OCI-LY7 (cell line): ENCODE results near the gene MARCKS. TPM values are rescaled to one million over a fixed set of nuclear protein-coding genes. Genes with fewer than 3 reads are reported as not detected.

Experiments
- BruUV-seq: library from RNA; stranded (reverse); fragments of 400-500 nt; replicated peaks from 2 replicates; lab custom pipeline; 2021; lab: Mats Ljungman, UMichigan
- CTCF ChIA-PET: fragments of 300-600 bp; sonication (Branson Sonifier 250); formaldehyde crosslinking; loops from one replicate; lab custom pipeline; 2022; ENCODE audit warnings: antibody characterized with exemption; ENCODE audit not compliant: unreplicated experiment; lab: Charles Lee
- POLR2A ChIA-PET: fragments of 300-600 bp; sonication (Branson Sonifier 250); formaldehyde crosslinking; loops from one replicate; lab custom pipeline; 2022; ENCODE audit warnings: antibody characterized with exemption; lab: Charles Lee
- DNase-seq: peaks from one replicate; pipeline ENCODE4 v3.0.0-alpha.2; 2015; ENCODE audit warnings: low spot score
- H2AFZ ChIP-seq: fragments of 200-600 bp; sonication (generic), shearing (Covaris generic); 2 replicates; pipeline ENCODE4 v1.6.1; 2014; ENCODE audit warnings: mild to moderate bottlenecking, antibody characterized with exemption, low read length, moderate library complexity
- H3K27ac ChIP-seq: fragments of 200-600 bp; sonication (generic); 2 replicates; pipeline ENCODE4 v1.5.1; 2014; ENCODE audit warnings: mixed run types, low read depth, mild to moderate bottlenecking, moderate library complexity, low read length, inconsistent platforms; ENCODE audit not compliant: poor library complexity, severe bottlenecking
- H3K36me3 ChIP-seq: fragments of 200-600 bp; sonication (generic); 2 replicates; pipeline ENCODE4 v1.6.1; 2014; ENCODE audit warnings: mild to moderate bottlenecking, antibody characterized with exemption, low read length, moderate library complexity, mixed read lengths; ENCODE audit not compliant: insufficient read depth
- H3K4me1 ChIP-seq: fragments of 200-600 bp; sonication (generic); 2 replicates; pipeline ENCODE4 v1.5.1; 2014; ENCODE audit warnings: mild to moderate bottlenecking, low read length; ENCODE audit not compliant: insufficient read depth, poor library complexity, severe bottlenecking
- H3K4me2 ChIP-seq: fragments of 200-600 bp; sonication (generic); 2 replicates; pipeline ENCODE4 v1.6.1; 2014; ENCODE audit warnings: mild to moderate bottlenecking, low read length
- H3K4me3 ChIP-seq: fragments of 200-600 bp; sonication (generic); 2 replicates; pipeline ENCODE4 v1.5.1; 2014; ENCODE audit warnings: mild to moderate bottlenecking, low read depth, low read length; ENCODE audit not compliant: poor library complexity, severe bottlenecking
- H3K79me2 ChIP-seq: fragments of 200-600 bp; sonication (generic); 2 replicates; pipeline ENCODE4 v1.6.1; 2016; ENCODE audit warnings: low read depth, mild to moderate bottlenecking, low read length, moderate library complexity, mixed read lengths; ENCODE audit not compliant: insufficient read depth
- H3K9me2 ChIP-seq: fragments of 200-600 bp; sonication (generic); 2 replicates; pipeline ENCODE4 v1.6.1; 2016; ENCODE audit warnings: mild to moderate bottlenecking, low read length, mixed read lengths; ENCODE audit not compliant: insufficient read depth
- H3K9me3 ChIP-seq: fragments of 200-600 bp; sonication (generic); 2 replicates; pipeline ENCODE4 v1.6.1; 2014; ENCODE audit warnings: mild to moderate bottlenecking, mixed run types, low read length, mixed read lengths
- H4K20me1 ChIP-seq: fragments of 200-600 bp; sonication (generic); 2 replicates; pipeline ENCODE4 v1.6.1; 2014; ENCODE audit warnings: mild to moderate bottlenecking, antibody characterized with exemption, low read length, moderate library complexity, mixed read lengths; ENCODE audit not compliant: insufficient read depth
- CTCF ChIP-seq: fragments of 200-600 bp; sonication (generic); conservative IDR thresholded peaks from 2 replicates; pipeline ENCODE4 v1.5.1; 2014; ENCODE audit warnings: mild to moderate bottlenecking, antibody characterized with exemption, low read length, moderate library complexity, mixed read lengths
- EZH2phosphoT487 ChIP-seq: fragments of 200-600 bp; sonication (generic); IDR thresholded peaks from 2 replicates; pipeline ENCODE4 v1.6.1; 2018; ENCODE audit warnings: low read depth, borderline replicate concordance, mild to moderate bottlenecking, mixed run types, antibody characterized with exemption, low read length, moderate library complexity, mixed read lengths
- intact Hi-C: fragments of 100-400 bp; cut with micrococcal nuclease; formaldehyde crosslinking; loops from one replicate; pipeline ENCODE4 v1.10.0; 2022; ENCODE audit not compliant: unreplicated experiment
- total RNA-seq, 2 experiments: library from RNA; depleted of rRNA in 1 of 2; stranded (reverse); fragments of >200 nt in 1 of 2; shearing (Covaris generic) in 1 of 2; gene quantifications; 2 replicates each; pipeline ENCODE4 v1.2.3, GENCODE V29; 2014 to 2022

Gene MARCKS
- total RNA-seq, 2 experiments from 2014 or later, result 0.03 to 3.9 TPM

GRCh38 chr6:113855500-113856374 is 1.4 kb upstream of the MARCKS start:
- POLR2A ChIA-PET, result interaction anchor here (0.6 to 0.7 kb wide), 3 partner anchors 12 to 176 kb away, joined by 3 to 5 read pairs (median 4); no protein-coding TSS in a partner anchor

DNA sequence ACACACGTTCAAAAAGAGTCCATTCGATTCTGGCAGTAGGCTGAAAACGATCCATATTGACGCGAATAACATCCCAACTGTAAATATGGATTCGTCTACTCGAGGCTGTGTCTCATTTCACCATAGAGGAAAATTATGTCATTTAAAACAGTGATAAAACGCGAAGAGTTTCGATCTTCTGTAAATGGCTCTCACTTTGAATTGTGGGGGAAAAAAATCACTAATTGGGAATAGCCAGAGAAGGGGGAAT is 845 bp upstream of the MARCKS start:
- ChIA-PET CTCF (no interaction called here), POLR2A (interaction anchor here (0.6 kb wide), 1 partner anchor 12 kb away, joined by 3 read pairs; no protein-coding TSS in a partner anchor)
- no peaks in the 10 kb centered on the region for H3K36me3 ChIP-seq
- peak overlapping the region; percentile 57; the same call in 1 of the 2 replicates for H2AFZ ChIP-seq
- BruUV-seq, result no TSS peak
- H3K4me1 ChIP-seq, result peaks cover 30% of the 10 kb centered on the region
- no peak overlapping the region for H3K4me3 ChIP-seq
- no peaks in the 10 kb centered on the region for H3K9me2 ChIP-seq
- H3K9me3 ChIP-seq, result no peaks in the 10 kb centered on the region
- H3K4me2 ChIP-seq, result peak overlapping the region; percentile 83; the same call in 1 of the 2 replicates
- H3K27ac ChIP-seq, result no peak overlapping the region
- no peak for DNase-seq
- peaks cover 6% of the 10 kb centered on the region; the same call in 1 of the 2 replicates for H4K20me1 ChIP-seq
- no peaks in the 10 kb centered on the region for H3K79me2 ChIP-seq
- no peak for TF ChIP-seq EZH2phosphoT487
- no peak for TF ChIP-seq CTCF
- intact Hi-C loops, result loop anchor here (5.0 to 10.0 kb wide), 2 partner anchors 49 to 971 kb away; no protein-coding TSS in a partner anchor

More at GRCh38 chr6:113855500-113856374, 1.4 kb upstream of the MARCKS start:
- Histone ChIP-seq H3K9me3 (no peaks in the 10 kb centered on the region), H3K36me3 (no peaks in the 10 kb centered on the region), H3K4me2 (peak overlapping the region; percentile 83), H2AFZ (no peak overlapping the region), H4K20me1 (peaks cover 6% of the 10 kb centered on the region; the same call in 1 of the 2 replicates), H3K9me2 (no peaks in the 10 kb centered on the region), H3K4me1 (peaks cover 30% of the 10 kb centered on the region), H3K4me3 (peak overlapping the region; percentile 54), H3K79me2 (no peaks in the 10 kb centered on the region), H3K27ac (no peak overlapping the region)
- BruUV-seq, result no TSS peak
- no peak for DNase-seq
- CTCF ChIA-PET, result no interaction called here
- TF ChIP-seq CTCF (no peak), EZH2phosphoT487 (no peak)
- intact Hi-C loops, result loop anchor here (5.0 to 10.0 kb wide), 2 partner anchors 48 to 971 kb away; no protein-coding TSS in a partner anchor
